Ovary (tissue), 9 donors: ENCODE data around the gene TSPEAR. TPM values are rescaled to one million over a fixed set of nuclear protein-coding genes. Genes with fewer than 3 reads are reported as not detected.

Experiments
- DNase-seq, 5 donors: peaks; one replicate each; pipeline ENCODE4 v3.0.0-alpha.2; 2019 to 2020
- H3K27ac ChIP-seq, 2 donors: fragments of 200-600 bp; one replicate each; pipeline versions ENCODE4 v1.5.1 to v1.8.0; 2019 to 2022
- H3K27me3 ChIP-seq: fragments of 200-600 bp; one replicate; pipeline ENCODE4 v1.8.0; 2022
- H3K36me3 ChIP-seq: fragments of 200-600 bp; sonication (generic); one replicate; pipeline ENCODE4 v1.5.1; 2019
- H3K4me1 ChIP-seq: one replicate; pipeline ENCODE4 v1.8.1; 2013; ENCODE audit warnings: mild to moderate bottlenecking, moderate library complexity; ENCODE audit not compliant: insufficient read depth
- H3K4me3 ChIP-seq: fragments of 200-600 bp; sonication (generic); one replicate; pipeline ENCODE4 v1.5.1; 2017
- H3K9me3 ChIP-seq, 2 donors: fragments of 200-600 bp in 1 of 2; sonication (generic) in 1 of 2; one replicate each; pipeline versions ENCODE4 v1.5.1 to v1.8.1; 2013 to 2019; ENCODE audit warnings: mild to moderate bottlenecking in 1 of 2, moderate library complexity in 1 of 2
- EP300 ChIP-seq: sonication (generic); formaldehyde crosslinking; IDR thresholded peaks from one replicate; pipeline ENCODE4 v1.6.1; 2017; ENCODE audit warnings: antibody characterized with exemption
- POLR2A ChIP-seq: fragments of 450-650 bp; IDR thresholded peaks from one replicate; pipeline ENCODE4 v1.6.1; 2017; ENCODE audit warnings: antibody characterized with exemption, mild to moderate bottlenecking, moderate library complexity
- whole genome bisulfite sequencing, 3 donors: extraction: QIAGEN DNeasy Blood & Tissue Kit in 1 of 3; methylation state at CpG; one replicate each; pipeline versions ENCODE4 v1.1.5 to v1.1.7; 2013 to 2017; 5-methylcytosine and 5-hydroxymethylcytosine counted together
- intact Hi-C, 4 donors: fragments of 100-400 bp; cut with DNase I; formaldehyde crosslinking; loops; one replicate each; pipeline versions ENCODE4 v1.11.0 to v1.15.1; 2022 to 2023
- polyA plus RNA-seq, 2 donors: library from polyadenylated mRNA; stranded (reverse); fragments of 200-250 nt in 1 of 2; fragments of 350-450 nt in 1 of 2; fragmentation: Illumina TruSeq in 1 of 2; extraction: RNeasy Lipid Tissue Mini Kit (QIAGEN cat#74804) in 1 of 2; gene quantifications; one replicate each; pipeline ENCODE4 v1.2.3, GENCODE V29; 2013 to 2014
- total RNA-seq, 7 donors: library from RNA; depleted of rRNA in 2 of 7; stranded (reverse); fragments of >200 nt in 2 of 7; fragmentation: NEBNext Ultra II Directional in 3 of 7; extraction: Animal tissue kit (Norgen Biotek cat#: 25700) in 3 of 7; gene quantifications; one replicate each; pipeline versions ENCODE4 v1.1.0 to v1.2.4, GENCODE V29; 2016 to 2023
- TF ChIP-seq, protein P1 (sequence below), 3 donors: fragments of 450-650 bp in 2 of 3; fragments of 200-600 bp in 1 of 3; IDR thresholded peaks; one replicate each; pipeline versions ENCODE4 v1.5.1 to v1.8.0; 2016 to 2022; ENCODE audit warnings: antibody characterized with exemption in 3 of 3, mild to moderate bottlenecking in 1 of 3
- donor health status: DM: no; HTN: no; CAD: no; lungs with moderate emphysema.
- donor health status: DM: no; HTN: no; CAD: no.
- donor health status: Bipolar disorder and iron deficiency.
- donor health status: DM: yes; HTN: yes; CAD: no.
- donor health status: DM: no; HTN: no; CAD: no.
- donor health status: DM: yes; HTN: yes; CAD: no.

TSPEAR gene
- total and polyA plus RNA-seq, 9 donors = 0.07 to 0.27 (median 0.11) TPM; not detected in 4

DNA sequence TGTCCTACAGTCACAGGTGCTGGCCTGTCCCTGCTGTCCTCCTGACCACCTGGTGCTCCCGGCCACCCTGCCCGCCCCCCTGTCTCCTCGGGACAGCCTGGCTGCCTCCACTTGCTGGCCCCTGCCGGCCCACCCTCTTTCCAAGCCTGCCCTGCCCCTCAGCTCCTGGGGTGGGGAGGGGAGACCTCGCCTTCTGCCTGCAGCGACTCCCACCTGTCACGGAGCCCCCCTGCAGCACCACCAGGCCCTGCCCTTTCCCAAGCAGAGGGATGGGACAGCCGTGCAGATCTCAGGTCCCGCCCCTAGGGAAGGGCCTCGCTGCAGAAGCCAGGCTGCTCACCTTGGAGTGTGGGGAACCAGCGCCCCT, 248.6 kb downstream of the TSPEAR start:
- no peak overlapping the region for H3K27ac ChIP-seq
- no peak for DNase-seq
- peaks cover 3% of the 10 kb centered on the region for H3K4me1 ChIP-seq
- H3K36me3 ChIP-seq = no peaks in the 10 kb centered on the region
- intact Hi-C loops = loop anchor here in 1 of 4 donors (10.0 kb wide), 1 partner anchor 108 kb away; the partner anchor contains the start of gene TRPM2
- H3K4me3 ChIP-seq = no peak overlapping the region
- no peaks in the 10 kb centered on the region for H3K27me3 ChIP-seq
- WGBS, 3 donors = 76 to 81% (median 80%) methylated on average over 10 to 11 of the region's 11 CpGs
- TF ChIP-seq, protein P1, sequence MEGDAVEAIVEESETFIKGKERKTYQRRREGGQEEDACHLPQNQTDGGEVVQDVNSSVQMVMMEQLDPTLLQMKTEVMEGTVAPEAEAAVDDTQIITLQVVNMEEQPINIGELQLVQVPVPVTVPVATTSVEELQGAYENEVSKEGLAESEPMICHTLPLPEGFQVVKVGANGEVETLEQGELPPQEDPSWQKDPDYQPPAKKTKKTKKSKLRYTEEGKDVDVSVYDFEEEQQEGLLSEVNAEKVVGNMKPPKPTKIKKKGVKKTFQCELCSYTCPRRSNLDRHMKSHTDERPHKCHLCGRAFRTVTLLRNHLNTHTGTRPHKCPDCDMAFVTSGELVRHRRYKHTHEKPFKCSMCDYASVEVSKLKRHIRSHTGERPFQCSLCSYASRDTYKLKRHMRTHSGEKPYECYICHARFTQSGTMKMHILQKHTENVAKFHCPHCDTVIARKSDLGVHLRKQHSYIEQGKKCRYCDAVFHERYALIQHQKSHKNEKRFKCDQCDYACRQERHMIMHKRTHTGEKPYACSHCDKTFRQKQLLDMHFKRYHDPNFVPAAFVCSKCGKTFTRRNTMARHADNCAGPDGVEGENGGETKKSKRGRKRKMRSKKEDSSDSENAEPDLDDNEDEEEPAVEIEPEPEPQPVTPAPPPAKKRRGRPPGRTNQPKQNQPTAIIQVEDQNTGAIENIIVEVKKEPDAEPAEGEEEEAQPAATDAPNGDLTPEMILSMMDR (IDR thresholded peaks at IDR 0.05) = no peak
- H3K9me3 ChIP-seq = no peaks in the 10 kb centered on the region

DNA sequence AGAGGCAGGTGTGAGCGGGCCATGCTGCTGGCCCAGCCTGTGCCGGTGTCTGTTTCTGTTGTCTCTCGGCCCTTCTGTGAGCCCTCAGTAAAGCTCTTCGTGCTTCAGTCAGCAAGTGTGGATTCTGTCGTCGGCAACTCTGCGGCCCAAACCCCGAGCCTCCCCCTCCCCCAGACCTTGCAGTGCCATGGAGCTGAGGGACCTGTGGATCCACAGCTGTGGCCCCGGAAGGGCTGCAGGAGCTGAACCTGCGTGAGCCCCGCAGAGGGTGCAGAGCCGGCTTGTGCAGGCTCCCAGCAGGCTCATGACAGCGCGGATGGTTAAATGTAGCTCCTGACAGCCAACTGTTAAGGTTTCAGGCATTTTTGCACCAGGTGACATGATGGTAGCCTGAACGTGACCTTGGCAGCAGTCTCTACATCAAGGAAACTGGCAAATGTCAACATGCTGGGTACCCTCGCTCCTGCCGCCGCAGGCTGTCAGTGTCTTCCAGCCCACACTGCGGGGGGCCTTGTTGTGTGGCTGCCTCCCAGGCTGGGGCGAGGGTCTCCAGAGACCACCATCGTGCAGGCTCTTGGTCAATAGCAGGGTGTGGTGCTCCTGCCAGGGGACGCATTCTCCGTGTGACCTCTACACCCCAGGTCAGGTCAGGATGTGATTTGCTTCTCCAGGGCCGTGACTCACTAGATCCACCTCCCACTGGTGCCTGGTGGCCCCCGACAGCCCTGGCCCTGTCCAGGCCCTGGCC, 249.1 kb downstream of the TSPEAR start:
- DNase-seq = no peak
- peaks cover 3% of the 10 kb centered on the region for H3K4me1 ChIP-seq
- no peaks in the 10 kb centered on the region for H3K27me3 ChIP-seq
- H3K4me3 ChIP-seq = no peak overlapping the region
- 85 to 90% (median 87%) methylated on average over 25 of the region's 25 CpGs for WGBS, 3 donors
- TF ChIP-seq EP300 (no peak), POLR2A (no peak)
- TF ChIP-seq, protein P1 (IDR thresholded peaks at IDR 0.05) = no peak
- H3K9me3 ChIP-seq = no peaks in the 10 kb centered on the region
- H3K36me3 ChIP-seq = no peaks in the 10 kb centered on the region
- intact Hi-C loops = loop anchor here in 1 of 4 donors (10.0 kb wide), 1 partner anchor 107 kb away; the partner anchor contains the start of gene TRPM2
- no peak overlapping the region for H3K27ac ChIP-seq

DNA sequence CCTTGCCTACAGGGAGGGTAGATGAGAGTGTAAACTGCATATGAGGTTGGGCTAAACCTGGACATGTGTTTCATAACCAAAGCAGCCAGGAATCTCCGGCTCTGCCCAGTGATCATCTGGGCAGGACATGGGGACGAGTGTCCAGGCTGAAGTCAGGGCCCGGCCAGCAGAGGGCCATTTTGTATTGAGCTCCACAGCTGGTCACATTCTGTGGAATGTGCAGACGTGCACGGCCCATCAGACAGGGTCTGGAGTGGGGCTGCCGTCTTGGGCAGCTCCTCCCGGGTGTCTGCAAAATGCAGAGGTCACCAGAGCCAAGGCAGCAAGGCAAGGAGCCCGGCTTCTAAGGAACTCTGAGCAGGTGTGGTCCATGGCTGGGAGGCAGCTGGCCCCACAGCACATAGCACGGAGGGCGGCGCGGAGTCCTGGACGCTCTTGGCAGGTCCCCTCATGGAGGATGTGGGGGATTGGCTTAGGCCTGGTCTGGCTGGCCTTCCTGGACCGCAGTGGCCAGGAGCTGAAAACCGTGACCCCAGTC, 249.8 kb downstream of the TSPEAR start:
- H3K36me3 ChIP-seq = no peaks in the 10 kb centered on the region
- DNase-seq = peak in 1 of 5 donors; percentile 8
- H3K9me3 ChIP-seq = no peaks in the 10 kb centered on the region
- WGBS, 3 donors = 56 to 58% (median 58%) methylated on average over 14 to 15 of the region's 15 CpGs
- H3K4me1 ChIP-seq = peaks cover 5% of the 10 kb centered on the region
- H3K27ac ChIP-seq = no peak overlapping the region
- no peak overlapping the region for H3K4me3 ChIP-seq
- H3K27me3 ChIP-seq = no peaks in the 10 kb centered on the region
- TF ChIP-seq EP300 (no peak), POLR2A (no peak)
- TF ChIP-seq, protein P1 (IDR thresholded peaks at IDR 0.05) = no peak
- intact Hi-C loops = loop anchor here in 1 of 4 donors (10.0 kb wide), 1 partner anchor 107 kb away; the partner anchor contains the start of gene TRPM2

DNA sequence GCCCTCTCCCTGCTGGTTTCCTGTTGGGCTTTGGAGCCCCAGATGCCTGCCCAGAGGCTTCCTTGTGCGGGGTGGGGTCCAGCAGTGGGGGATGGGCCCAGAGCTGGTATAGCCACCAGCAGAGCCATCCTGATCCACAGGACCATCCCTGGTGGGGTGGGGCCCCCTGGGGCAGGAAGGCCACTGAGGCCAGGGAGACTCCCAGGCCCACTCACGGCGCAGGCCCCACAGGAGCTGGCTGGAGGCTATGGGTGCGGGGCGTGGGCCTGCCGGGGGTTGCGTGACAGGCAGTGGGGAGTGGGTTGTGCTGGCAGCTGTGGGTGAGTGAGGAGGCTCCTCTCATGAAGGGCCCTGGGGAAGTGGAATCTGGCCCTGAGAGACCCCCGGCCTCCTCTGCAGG, 250.4 kb downstream of the TSPEAR start:
- peak in 1 of 5 donors; percentile 11 for DNase-seq
- intact Hi-C loops = loop anchor here in 1 of 4 donors (10.0 kb wide), 1 partner anchor 106 kb away; the partner anchor contains the start of gene TRPM2
- 93 to 94% (median 93%) methylated on average over 8 of the region's 8 CpGs for WGBS, 3 donors

More for the DNA sequence above, 250.4 kb downstream of the TSPEAR start:
- Histone ChIP-seq H3K27me3 (no peaks in the 10 kb centered on the region), H3K9me3 (no peaks in the 10 kb centered on the region), H3K4me3 (no peak overlapping the region), H3K4me1 (peaks cover 9% of the 10 kb centered on the region), H3K27ac (no peak overlapping the region), H3K36me3 (no peaks in the 10 kb centered on the region)
- no peak for TF ChIP-seq EP300
- TF ChIP-seq, protein P1 (IDR thresholded peaks at IDR 0.05) = no peak
- no peak for TF ChIP-seq POLR2A
